MCF 10A (cell line): ENCODE results near the gene ADORA1. TPM values are rescaled to one million over a fixed set of nuclear protein-coding genes. Genes with fewer than 3 reads are reported as not detected.

Experiments used
- BruUV-seq: library from RNA; stranded (reverse); fragments of 400-500 nt; replicated peaks from 2 replicates; lab custom pipeline; 2021; lab: Mats Ljungman, UMichigan
- CTCF ChIA-PET: fragments of 300-600 bp; sonication (Branson Sonifier 250); formaldehyde crosslinking; extraction: SDS; loops from one replicate; lab custom pipeline; 2021; ENCODE audit warnings: antibody characterized with exemption, inconsistent platforms; lab: Yijun Ruan, JAX
- POLR2A ChIA-PET: fragments of 300-600, 350-650 bp; sonication (Branson Sonifier 250); formaldehyde crosslinking; extraction: SDS; loops from one replicate; lab custom pipeline; 2020; ENCODE audit warnings: antibody characterized with exemption, inconsistent platforms; lab: Yijun Ruan, JAX
- DNase-seq: peaks from one replicate; pipeline ENCODE4 v3.0.0-alpha.2; 2018; ENCODE audit not compliant: unreplicated experiment
- H3K27ac Mint-ChIP-seq: one replicate; pipeline ENCODE4 v1.8.0; 2022; ENCODE audit warnings: mild to moderate bottlenecking, low read depth, mixed read lengths; ENCODE audit not compliant: unreplicated experiment
- H3K27me3 Mint-ChIP-seq: one replicate; pipeline ENCODE4 v1.8.0; 2022; ENCODE audit warnings: mixed read lengths; ENCODE audit not compliant: insufficient read depth, unreplicated experiment
- H3K36me3 Mint-ChIP-seq: one replicate; pipeline ENCODE4 v1.8.0; 2022; ENCODE audit warnings: mild to moderate bottlenecking, moderate library complexity, mixed read lengths; ENCODE audit not compliant: insufficient read depth, unreplicated experiment
- H3K4me1 Mint-ChIP-seq: one replicate; pipeline ENCODE4 v1.8.0; 2022; ENCODE audit warnings: mixed read lengths; ENCODE audit not compliant: insufficient read depth, unreplicated experiment
- H3K4me3 Mint-ChIP-seq: one replicate; pipeline ENCODE4 v1.8.0; 2022; ENCODE audit warnings: mild to moderate bottlenecking, moderate library complexity, mixed read lengths; ENCODE audit not compliant: unreplicated experiment
- H3K9me3 Mint-ChIP-seq: one replicate; pipeline ENCODE4 v1.8.0; 2022; ENCODE audit warnings: mixed read lengths; ENCODE audit not compliant: unreplicated experiment
- CTCF ChIP-seq: fragments of 200-600 bp; IDR thresholded peaks from one replicate; pipeline ENCODE4 v1.8.0; 2022; ENCODE audit warnings: antibody characterized with exemption, mild to moderate bottlenecking; ENCODE audit not compliant: unreplicated experiment
- intact Hi-C: fragments of 100-400 bp; cut with micrococcal nuclease; formaldehyde crosslinking; loops from 2 replicates; pipeline ENCODE4 v1.14.1; 2022
- total RNA-seq: library from RNA; stranded (reverse); gene quantifications from 2 replicates; pipeline ENCODE4 v1.2.3, GENCODE V29; 2022

Gene ADORA1
- total RNA-seq, 1 experiment from 2014 or later: 0.26 TPM

- intact Hi-C loops: loop anchor here (2.0 kb wide), 1 partner anchor 24 kb away; no protein-coding TSS in a partner anchor
- POLR2A ChIA-PET: interaction anchor here (0.6 to 2.2 kb wide), 7 partner anchors 9 to 89 kb away, joined by 3 to 17 read pairs (median 3); no protein-coding TSS in a partner anchor
- DNase-seq: no peak
- Mint-ChIP-seq H3K4me3 (peak overlapping the region; percentile 72), H3K36me3 (no peaks in the 10 kb centered on the region), H3K9me3 (no peaks in the 10 kb centered on the region), H3K4me1 (peaks cover 18% of the 10 kb centered on the region), H3K27me3 (peaks cover 12% of the 10 kb centered on the region), H3K27ac (no peak overlapping the region)
- CTCF ChIA-PET: interaction anchor here (0.5 to 10.9 kb wide), 15 partner anchors 8 to 337 kb away, joined by 3 to 103 read pairs (median 4); no protein-coding TSS in a partner anchor
- no TSS peak for BruUV-seq
- no peak for TF ChIP-seq CTCF
Measured at GRCh38 chr1:203128431-203128715, 847 bp downstream of the ADORA1 start.

GRCh38 chr1:203128716-203129500 lies 1.4 kb downstream of the ADORA1 start:
- Mint-ChIP-seq H3K4me1 (peaks cover 21% of the 10 kb centered on the region), H3K27ac (peak overlapping the region; percentile 21), H3K27me3 (peaks cover 7% of the 10 kb centered on the region), H3K9me3 (no peaks in the 10 kb centered on the region), H3K4me3 (peak overlapping the region; percentile 72), H3K36me3 (no peaks in the 10 kb centered on the region)
- no TSS peak for BruUV-seq
- ChIA-PET POLR2A (interaction anchor here (0.6 to 2.2 kb wide), 6 partner anchors 9 to 1379 kb away, joined by 3 to 17 read pairs (median 3); no protein-coding TSS in a partner anchor), CTCF (interaction anchor here (0.5 to 10.9 kb wide), 19 partner anchors 11 to 1336 kb away, joined by 3 to 103 read pairs (median 4); no protein-coding TSS in a partner anchor)
- no peak for TF ChIP-seq CTCF
- DNase-seq: no peak
- intact Hi-C loops: loop anchor here (2.0 kb wide), 1 partner anchor 24 kb away; no protein-coding TSS in a partner anchor

GRCh38 chr1:203129501-203130231 lies 2.1 kb downstream of the ADORA1 start:
- no peak for TF ChIP-seq CTCF
- Mint-ChIP-seq H3K36me3 (no peaks in the 10 kb centered on the region), H3K27me3 (no peaks in the 10 kb centered on the region), H3K27ac (peak overlapping the region; percentile 21), H3K4me3 (no peak overlapping the region), H3K4me1 (peaks cover 25% of the 10 kb centered on the region), H3K9me3 (no peaks in the 10 kb centered on the region)
- intact Hi-C loops: loop anchor here (2.0 kb wide), 1 partner anchor 23 kb away; no protein-coding TSS in a partner anchor
- CTCF ChIA-PET: interaction anchor here (0.5 to 10.9 kb wide), 17 partner anchors 9 to 1336 kb away, joined by 3 to 103 read pairs (median 3); no protein-coding TSS in a partner anchor
- peak; percentile 34 for DNase-seq
- POLR2A ChIA-PET: interaction anchor here (0.6 to 1.3 kb wide), 5 partner anchors 18 to 1378 kb away, joined by 3 to 4 read pairs (median 3); no protein-coding TSS in a partner anchor
- BruUV-seq: no TSS peak
